Measurements from ENCODE around the gene ERBIN. TPM values are rescaled to one million over a fixed set of nuclear protein-coding genes. Genes with fewer than 3 reads are reported as not detected.

Gene ERBIN
- total RNA-seq, 2 donors from 2014 or later = 17.8 to 52.7 TPM

DNA sequence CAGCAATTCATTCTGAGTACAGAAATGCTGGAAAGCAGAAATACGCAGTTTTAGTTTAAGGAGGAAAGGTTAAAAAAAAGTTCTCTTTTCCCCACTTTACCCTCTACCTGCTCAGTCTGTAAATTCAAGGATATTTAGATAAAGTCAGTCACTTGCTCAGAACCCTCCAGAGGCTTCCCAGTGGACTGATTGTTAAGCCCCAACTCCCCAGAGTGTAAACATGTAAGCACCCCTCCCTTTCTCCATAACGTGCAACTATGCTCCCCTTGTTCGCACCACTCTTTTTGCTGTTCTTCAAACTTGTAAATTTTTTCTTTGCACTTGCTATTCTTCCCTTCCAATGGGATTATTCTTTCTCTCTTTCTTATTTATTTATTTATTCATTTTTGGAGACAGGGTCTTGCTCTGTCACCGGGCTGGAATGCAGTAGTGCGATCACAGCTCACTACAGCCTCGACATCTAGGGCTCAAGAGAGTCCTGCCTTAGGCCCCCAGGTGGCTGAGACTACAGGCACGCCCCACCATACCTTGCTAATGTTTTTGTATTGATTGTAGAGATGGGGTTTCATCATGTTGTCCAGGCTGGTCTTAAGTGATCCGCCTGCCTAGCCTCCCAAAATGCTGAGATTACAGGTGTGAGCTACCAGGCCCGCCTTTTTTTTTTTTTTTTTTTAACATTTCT is 32.5 kb upstream of the ERBIN start:
- Histone ChIP-seq H3K9me3 (no peaks in the 10 kb centered on the region), H3K27me3 (no peaks in the 10 kb centered on the region), H3K36me3 (replicated peaks in 1 of 2; ENCODE audit: insufficient read depth in 1 of 2, low read depth in 2 of 2) (no peaks in the 10 kb centered on the region), H3K27ac (no peak overlapping the region), H3K4me3 (no peak overlapping the region), H3K4me1 (no peaks in the 10 kb centered on the region)
- WGBS, 2 donors = 88 to 92% methylated on average over 9 of the region's 9 CpGs
- ATAC-seq (no peak), DNase-seq (no peak)
- TF ChIP-seq POLR2A (IDR thresholded peaks at IDR 0.05) = no peak
- TF ChIP-seq, protein P1, sequence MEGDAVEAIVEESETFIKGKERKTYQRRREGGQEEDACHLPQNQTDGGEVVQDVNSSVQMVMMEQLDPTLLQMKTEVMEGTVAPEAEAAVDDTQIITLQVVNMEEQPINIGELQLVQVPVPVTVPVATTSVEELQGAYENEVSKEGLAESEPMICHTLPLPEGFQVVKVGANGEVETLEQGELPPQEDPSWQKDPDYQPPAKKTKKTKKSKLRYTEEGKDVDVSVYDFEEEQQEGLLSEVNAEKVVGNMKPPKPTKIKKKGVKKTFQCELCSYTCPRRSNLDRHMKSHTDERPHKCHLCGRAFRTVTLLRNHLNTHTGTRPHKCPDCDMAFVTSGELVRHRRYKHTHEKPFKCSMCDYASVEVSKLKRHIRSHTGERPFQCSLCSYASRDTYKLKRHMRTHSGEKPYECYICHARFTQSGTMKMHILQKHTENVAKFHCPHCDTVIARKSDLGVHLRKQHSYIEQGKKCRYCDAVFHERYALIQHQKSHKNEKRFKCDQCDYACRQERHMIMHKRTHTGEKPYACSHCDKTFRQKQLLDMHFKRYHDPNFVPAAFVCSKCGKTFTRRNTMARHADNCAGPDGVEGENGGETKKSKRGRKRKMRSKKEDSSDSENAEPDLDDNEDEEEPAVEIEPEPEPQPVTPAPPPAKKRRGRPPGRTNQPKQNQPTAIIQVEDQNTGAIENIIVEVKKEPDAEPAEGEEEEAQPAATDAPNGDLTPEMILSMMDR (IDR thresholded peaks at IDR 0.05) = no peak
- intact Hi-C loops (cut with DNase I) = no loop called here

DNA sequence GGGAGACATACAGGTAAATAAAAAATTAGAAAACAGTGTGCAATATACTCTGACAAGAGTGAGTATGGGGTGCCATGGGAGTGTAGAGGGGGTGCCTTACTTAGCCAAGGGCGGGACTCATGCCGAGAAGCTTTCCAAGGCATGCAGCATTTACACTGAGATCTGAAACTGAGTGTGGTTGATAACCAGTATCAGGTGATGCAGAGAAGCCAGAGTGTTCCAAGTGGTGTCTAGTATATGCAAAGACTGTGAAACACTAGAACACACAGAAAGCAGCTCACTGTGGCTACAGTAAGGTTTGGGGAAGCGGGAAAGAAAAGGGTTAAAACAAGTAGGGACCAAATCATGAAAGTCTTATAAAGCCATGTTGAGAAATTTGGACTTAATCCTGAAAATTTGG is 30.5 kb upstream of the ERBIN start:
- H3K4me3 ChIP-seq = no peak overlapping the region
- H3K27me3 ChIP-seq = no peaks in the 10 kb centered on the region
- no peaks in the 10 kb centered on the region for H3K36me3 ChIP-seq (replicated peaks in 1 of 2; ENCODE audit: insufficient read depth in 1 of 2, low read depth in 2 of 2)
- ATAC-seq (no peak), DNase-seq (no peak)
- H3K27ac ChIP-seq = no peak overlapping the region
- 88 to 89% methylated on average over 3 of the region's 3 CpGs for WGBS, 2 donors
- H3K9me3 ChIP-seq = no peaks in the 10 kb centered on the region
- TF ChIP-seq, protein P1 (IDR thresholded peaks at IDR 0.05) = no peak
- no peak for TF ChIP-seq POLR2A (IDR thresholded peaks at IDR 0.05)
- intact Hi-C loops (cut with DNase I) = no loop called here
- H3K4me1 ChIP-seq = no peaks in the 10 kb centered on the region

DNA sequence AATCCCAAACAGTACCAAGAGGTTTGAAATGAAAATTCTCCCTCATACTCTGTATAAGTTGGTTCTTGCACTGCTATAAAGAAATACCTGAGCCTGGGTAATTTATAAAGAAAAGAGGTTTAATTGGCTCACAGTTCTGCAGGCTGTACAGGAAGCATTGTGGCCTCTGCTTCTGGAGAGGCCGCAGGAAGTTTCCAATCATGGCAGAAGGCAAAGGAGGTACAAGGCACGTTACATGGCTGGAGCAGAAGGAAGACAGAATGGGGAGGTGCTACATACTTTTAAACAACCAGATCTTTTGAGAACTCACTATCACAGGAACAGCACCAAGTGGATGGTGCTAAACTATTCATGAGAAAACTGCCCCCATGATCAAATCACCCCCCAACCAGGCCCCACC is 25.6 kb upstream of the ERBIN start:
- H3K27ac ChIP-seq = no peak overlapping the region
- no peaks in the 10 kb centered on the region for H3K4me1 ChIP-seq
- no peaks in the 10 kb centered on the region for H3K9me3 ChIP-seq
- no peaks in the 10 kb centered on the region for H3K27me3 ChIP-seq
- no peak for ATAC-seq
- intact Hi-C loops (cut with DNase I) = no loop called here
- H3K4me3 ChIP-seq = no peak overlapping the region
- no peaks in the 10 kb centered on the region for H3K36me3 ChIP-seq (replicated peaks in 1 of 2; ENCODE audit: insufficient read depth in 1 of 2, low read depth in 2 of 2)
- TF ChIP-seq, protein P1 (IDR thresholded peaks at IDR 0.05) = no peak
- no peak for TF ChIP-seq POLR2A (IDR thresholded peaks at IDR 0.05)
- DNase-seq = no peak
- WGBS, 2 donors = 90 to 92% methylated on average over 2 of the region's 2 CpGs

DNA sequence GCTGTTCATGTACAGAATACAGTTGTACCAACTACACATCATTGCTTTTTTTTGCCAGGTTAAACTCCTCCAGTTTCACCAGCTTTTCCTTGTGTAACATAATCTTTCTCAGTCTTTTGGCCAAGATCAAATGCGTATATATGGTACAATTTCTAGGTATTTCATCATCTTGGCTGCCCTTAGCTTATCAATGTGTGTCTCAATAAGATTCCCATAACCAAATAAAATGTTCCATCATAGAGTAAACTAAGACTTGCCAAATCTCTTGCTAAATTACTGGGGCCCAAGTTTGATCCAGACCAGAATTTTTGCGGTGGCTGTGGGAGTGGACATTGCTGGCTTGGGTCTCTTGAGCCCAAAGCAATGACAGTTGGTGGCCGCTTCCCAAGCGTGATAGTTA is 24.3 kb upstream of the ERBIN start:
- WGBS, 2 donors = 85 to 92% methylated on average over 4 of the region's 4 CpGs
- Histone ChIP-seq H3K27me3 (no peaks in the 10 kb centered on the region), H3K4me1 (no peaks in the 10 kb centered on the region), H3K27ac (no peak overlapping the region), H3K9me3 (no peaks in the 10 kb centered on the region), H3K4me3 (no peak overlapping the region), H3K36me3 (replicated peaks in 1 of 2; ENCODE audit: insufficient read depth in 1 of 2, low read depth in 2 of 2) (no peaks in the 10 kb centered on the region)
- DNase-seq = no peak
- no peak for TF ChIP-seq POLR2A (IDR thresholded peaks at IDR 0.05)
- TF ChIP-seq, protein P1 (IDR thresholded peaks at IDR 0.05) = no peak
- no peak for ATAC-seq
- intact Hi-C loops (cut with DNase I) = no loop called here

DNA sequence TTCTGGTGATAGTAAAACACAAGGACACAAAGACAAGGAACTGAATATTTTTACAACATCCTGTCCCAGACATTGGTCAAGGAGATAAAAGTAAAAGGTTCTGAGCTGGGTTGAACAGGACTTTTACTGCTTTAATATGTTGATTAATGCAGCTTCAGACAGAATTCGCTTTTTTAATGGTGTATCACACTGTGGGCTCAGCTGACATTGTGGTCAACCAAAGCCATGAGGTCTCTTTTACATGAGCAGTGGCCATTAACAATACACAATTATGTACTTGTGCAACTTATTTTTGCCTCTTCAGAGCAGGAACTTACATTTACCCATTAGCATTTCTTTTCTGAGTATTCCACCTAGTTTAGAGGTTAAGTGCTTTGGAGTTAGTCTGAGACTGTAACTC is 22.8 kb upstream of the ERBIN start:
- WGBS, 2 donors = 56 to 83% methylated on average over 1 of the region's 1 CpG
- no peaks in the 10 kb centered on the region for H3K36me3 ChIP-seq (replicated peaks in 1 of 2; ENCODE audit: insufficient read depth in 1 of 2, low read depth in 2 of 2)
- no peaks in the 10 kb centered on the region for H3K27me3 ChIP-seq
- ATAC-seq (no peak), DNase-seq (no peak)
- no peaks in the 10 kb centered on the region for H3K4me1 ChIP-seq
- intact Hi-C loops (cut with DNase I) = no loop called here
- H3K27ac ChIP-seq = no peak overlapping the region
- no peaks in the 10 kb centered on the region for H3K9me3 ChIP-seq
- TF ChIP-seq, protein P1 (IDR thresholded peaks at IDR 0.05) = no peak
- no peak for TF ChIP-seq POLR2A (IDR thresholded peaks at IDR 0.05)
- H3K4me3 ChIP-seq = no peak overlapping the region
